Head of caudate nucleus (tissue), 42 donors: Measurements from ENCODE around the gene TMEM38A.
A peak's percentile ranks its signal among the peaks of the same experiment; 100 is the strongest.
"Not testable (repeated sequence)": the region's sequence is repeated elsewhere in the genome, so short reads cannot be mapped to it uniquely, and the experiment has no call there.

Source experiments
- DNase-seq, 42 donors: peaks; one replicate each; pipeline versions ENCODE4 v3.0.0 to v3.0.0-alpha.2; 2020 to 2021; ENCODE audit warnings: mixed read lengths in 7 of 42
- intact Hi-C: fragments of 100-400 bp; cut with DNase I; formaldehyde crosslinking; loops from one replicate; pipeline ENCODE4 v1.15.0; 2022

TMEM38A gene

DNA sequence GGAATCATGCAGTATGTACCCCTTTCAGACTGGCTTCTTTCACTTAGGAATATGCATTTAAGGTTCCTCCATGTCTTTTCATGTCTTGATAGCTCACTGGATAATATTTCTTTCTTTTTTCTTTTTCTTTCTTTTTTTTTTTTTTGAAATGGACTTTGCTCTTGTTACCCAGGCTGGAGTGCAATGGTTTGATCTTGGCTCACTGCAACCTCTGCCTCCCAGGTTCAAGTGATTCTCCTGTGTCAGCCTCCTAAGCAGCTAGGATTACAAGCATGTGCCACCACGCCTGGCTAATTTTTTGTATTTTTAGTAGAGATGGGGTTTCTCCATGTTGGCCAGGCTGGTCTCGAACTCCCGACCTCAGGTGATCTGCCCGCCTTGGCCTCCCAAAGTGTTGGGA is 7.8 kb downstream of the TMEM38A start:
- intact Hi-C loops, DNase-seq: not testable (repeated sequence)

DNA sequence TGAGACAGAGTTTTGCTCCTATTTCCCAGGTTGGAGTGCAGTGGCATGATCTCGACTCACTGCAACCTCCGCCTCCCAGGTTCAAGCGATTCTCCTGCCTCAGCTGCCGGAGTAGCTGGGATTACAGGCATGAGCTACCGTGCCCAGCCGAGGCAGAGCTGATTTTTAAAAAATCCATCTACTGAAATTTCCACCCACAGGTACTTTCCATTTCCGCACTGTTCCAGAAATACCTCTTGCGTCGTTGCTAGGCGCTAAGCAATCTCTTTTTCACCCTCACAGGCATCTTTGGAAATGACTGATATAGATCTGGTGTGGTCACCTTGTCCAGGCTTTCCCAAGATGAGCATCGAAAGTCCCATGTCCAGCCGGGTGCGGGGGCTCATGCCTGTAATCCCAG is 9.4 kb downstream of the TMEM38A start:
- intact Hi-C loops = no loop called here
- DNase-seq = peak in 30 of 42 donors; percentile 21 to 75 (median 44)

- intact Hi-C loops = no loop called here
- DNase-seq = no peak
Observed at GRCh38 chr19:16671652-16672274, 10.8 kb downstream of the TMEM38A start.

- no peak for DNase-seq
- intact Hi-C loops = no loop called here
Observed at GRCh38 chr19:16673231-16673630, 12.3 kb downstream of the TMEM38A start.

DNA sequence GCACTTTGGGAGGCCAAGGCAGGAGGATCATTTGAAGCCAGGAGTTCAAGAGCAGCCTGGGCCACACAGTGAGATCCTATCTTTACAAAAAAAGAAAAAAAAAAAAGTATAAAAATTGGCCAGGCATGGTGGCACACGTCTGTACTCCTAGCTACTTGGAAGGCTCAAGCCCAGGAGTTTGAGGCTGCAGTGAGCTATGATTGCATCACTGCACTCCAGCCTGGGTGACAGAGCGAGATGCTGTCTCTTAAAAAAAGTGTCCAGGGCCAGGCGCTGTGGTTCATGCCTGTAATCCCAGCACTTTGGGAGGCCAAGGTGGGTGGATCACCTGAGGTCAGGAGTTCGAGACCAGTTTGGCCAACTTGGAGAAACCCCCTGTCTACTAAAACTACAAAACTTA is 12.9 kb downstream of the TMEM38A start:
- intact Hi-C loops = not testable (repeated sequence)

DNA sequence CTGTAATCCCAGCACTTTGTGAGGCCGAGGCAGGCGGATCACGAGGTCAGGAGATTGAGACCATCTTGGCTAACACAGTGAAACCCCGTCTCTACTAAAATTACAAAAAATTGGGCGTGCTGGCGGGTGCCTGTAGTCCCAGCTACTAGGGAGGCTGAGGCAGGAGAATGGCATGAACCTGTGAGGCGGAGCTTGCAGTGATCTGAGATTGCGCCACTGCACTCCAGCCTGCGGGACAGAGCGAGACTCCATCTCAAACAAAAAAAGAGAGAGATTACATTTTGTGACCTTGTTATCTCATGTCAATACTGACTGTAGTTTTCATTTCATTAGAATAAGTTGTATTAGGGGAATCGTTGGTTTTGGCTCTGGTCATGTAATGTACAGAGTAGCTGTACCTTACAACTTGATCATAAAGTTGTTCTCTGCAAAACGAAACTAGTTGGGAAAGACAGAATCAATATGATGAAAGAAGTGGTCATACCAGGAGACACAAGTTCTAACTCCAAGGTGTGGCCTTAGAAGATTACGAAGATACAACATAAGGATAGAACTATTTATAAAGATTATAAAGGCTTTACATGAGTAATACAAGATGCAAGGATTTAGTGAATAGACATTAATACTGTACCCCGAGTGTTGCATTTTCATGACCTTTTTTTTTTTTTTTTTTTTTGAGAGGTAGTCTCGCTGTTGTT is 15.3 kb downstream of the TMEM38A start:
- intact Hi-C loops = no loop called here
- DNase-seq = no peak

More for the DNA sequence above, 12.9 kb downstream of the TMEM38A start:
- DNase-seq = not testable (repeated sequence)

GRCh38 chr19:16677055-16677454 is 16.1 kb downstream of the TMEM38A start:
- no peak for DNase-seq
- intact Hi-C loops = no loop called here

GRCh38 chr19:16678498-16678897 is 17.6 kb downstream of the TMEM38A start:
- no peak for DNase-seq
- intact Hi-C loops = no loop called here

GRCh38 chr19:16679811-16680210 is 18.9 kb downstream of the TMEM38A start:
- intact Hi-C loops = no loop called here
- no peak for DNase-seq

GRCh38 chr19:16682539-16682938 is 21.6 kb downstream of the TMEM38A start:
- intact Hi-C loops = no loop called here
- DNase-seq = no peak

GRCh38 chr19:16684216-16684615 is 23.3 kb downstream of the TMEM38A start:
- intact Hi-C loops = no loop called here
- no peak for DNase-seq

GRCh38 chr19:16688084-16688483 is 27.1 kb downstream of the TMEM38A start:
- intact Hi-C loops = no loop called here
- no peak for DNase-seq

DNA sequence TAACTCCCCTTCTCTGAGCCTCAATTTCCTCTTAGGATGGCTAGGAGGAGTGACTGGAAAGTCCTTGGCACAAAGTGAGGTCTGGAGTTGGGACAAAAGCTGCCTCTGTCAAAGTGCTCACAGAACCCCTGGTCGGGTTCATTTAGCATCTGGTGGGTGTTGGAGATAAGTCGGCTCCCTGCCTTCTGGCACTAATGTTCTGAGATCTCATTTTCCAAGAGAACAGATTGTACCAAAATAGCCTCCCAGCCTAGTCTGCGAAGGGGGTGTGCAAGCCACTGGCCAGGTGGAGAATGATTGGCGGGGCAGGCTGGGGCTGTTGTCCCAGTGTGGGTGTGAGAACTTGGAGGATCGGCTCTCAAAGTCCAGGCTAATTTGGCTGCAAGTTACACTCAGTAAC is 38.0 kb downstream of the TMEM38A start:
- DNase-seq = no peak

GRCh38 chr19:16702123-16702522 is 41.2 kb downstream of the TMEM38A start:
- intact Hi-C loops = no loop called here
- DNase-seq = no peak

More for the DNA sequence above, 38.0 kb downstream of the TMEM38A start:
- intact Hi-C loops = no loop called here

DNA sequence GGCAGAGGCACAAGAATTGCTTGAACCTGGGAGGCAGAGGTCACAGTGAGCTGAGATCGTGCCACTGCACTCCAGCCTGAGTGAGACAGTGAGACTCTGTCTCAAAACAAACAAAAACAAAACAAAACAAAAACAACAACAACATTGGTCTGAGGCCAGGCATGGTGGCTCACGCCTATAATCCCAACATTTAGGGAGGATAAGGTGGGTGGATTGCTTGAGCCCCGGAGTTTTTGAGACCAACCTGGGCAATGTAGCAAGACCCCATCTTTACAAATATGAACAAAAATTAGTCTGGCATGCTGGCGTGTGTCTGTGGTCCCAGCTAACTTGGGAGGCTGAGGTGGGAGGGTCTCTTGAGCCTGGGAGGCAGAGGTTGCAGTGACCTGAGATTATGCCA is 42.7 kb downstream of the TMEM38A start:
- intact Hi-C loops = no loop called here
- no peak for DNase-seq

DNA sequence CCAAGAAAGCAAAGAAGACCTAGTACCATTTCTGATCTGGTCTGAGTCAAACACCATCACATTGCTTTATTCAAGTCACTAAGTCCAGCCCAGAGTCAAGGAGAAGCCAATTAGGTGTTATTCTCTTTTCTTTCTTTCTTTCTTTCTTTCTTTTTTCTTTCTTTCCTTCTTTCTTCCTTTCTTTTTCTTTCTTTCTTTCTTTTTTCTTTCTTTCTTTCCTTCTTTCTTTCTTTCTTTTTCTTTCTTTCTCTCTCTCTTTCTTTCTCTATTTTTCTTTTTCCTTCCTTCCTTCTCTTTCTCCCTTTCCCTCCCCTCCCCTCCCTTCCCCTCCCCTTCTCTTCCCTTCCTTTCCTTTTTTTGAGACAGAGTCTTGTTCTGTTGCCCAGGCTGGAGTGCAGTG is 49.9 kb downstream of the TMEM38A start:
- intact Hi-C loops = not testable (repeated sequence)

GRCh38 chr19:16712295-16712694 is 51.4 kb downstream of the TMEM38A start:
- DNase-seq, intact Hi-C loops: not testable (repeated sequence)

More for the DNA sequence above, 49.9 kb downstream of the TMEM38A start:
- not testable (repeated sequence) for DNase-seq

- intact Hi-C loops = no loop called here
Observed at GRCh38 chr19:16714702-16715287, 53.9 kb downstream of the TMEM38A start.

GRCh38 chr19:16715611-16716010 is 54.7 kb downstream of the TMEM38A start:
- intact Hi-C loops = no loop called here
- no peak for DNase-seq

More at GRCh38 chr19:16714702-16715287, 53.9 kb downstream of the TMEM38A start:
- peak; percentile 34 to 85 (median 68) for DNase-seq

- DNase-seq = no peak
- intact Hi-C loops = no loop called here
Observed at GRCh38 chr19:16721051-16721450, 60.1 kb downstream of the TMEM38A start.
